GM19455 (cell line): ENCODE measurements around the gene FXYD1.

Source experiments
- ATAC-seq: cut with Tn5 transposase; IDR thresholded peaks from one replicate; pipeline ENCODE4 v1.9.1; 2021; ENCODE audit not compliant: unreplicated experiment

The FXYD1 gene

GRCh38 chr19:35184267-35184666 is 45.6 kb downstream of the FXYD1 start:
- ATAC-seq, result no peak

- no peak for ATAC-seq
Measured at GRCh38 chr19:35184884-35185283, 46.3 kb downstream of the FXYD1 start.
